IMR-90 (cell line): ENCODE data around the gene TARDBP.

Source experiments
- BHLHE40 ChIP-seq: fragments of 150-350 bp; IDR thresholded peaks from 2 replicates; pipeline ENCODE4 v1.6.1; 2016; ENCODE audit warnings: mild to moderate bottlenecking, low read depth, low read length
- CEBPB ChIP-seq: IDR thresholded peaks from 2 replicates; pipeline ENCODE4 v1.6.1; 2012; ENCODE audit warnings: low read depth, low read length, improper control_type of control experiment
- CTCF ChIP-seq: conservative IDR thresholded peaks from 2 replicates; pipeline ENCODE4 v1.5.1; 2012; ENCODE audit warnings: mild to moderate bottlenecking, low read depth, low read length, improper control_type of control experiment
- FOS ChIP-seq: fragments of 150-350 bp; IDR thresholded peaks from 2 replicates; pipeline ENCODE4 v1.6.1; 2016; ENCODE audit warnings: low read depth, low read length
- MAFK ChIP-seq: IDR thresholded peaks from 2 replicates; pipeline ENCODE4 v1.6.1; 2012; ENCODE audit warnings: low read depth, low read length, improper control_type of control experiment
- NFE2L2 ChIP-seq: fragments of 150-350 bp; IDR thresholded peaks from 2 replicates; pipeline ENCODE4 v1.6.1; 2016; ENCODE audit warnings: low read depth, mild to moderate bottlenecking, low read length
- POLR2A ChIP-seq: IDR thresholded peaks from 2 replicates; pipeline ENCODE4 v1.6.1; 2012; ENCODE audit warnings: mild to moderate bottlenecking, low read depth, low read length
- RAD21 ChIP-seq: IDR thresholded peaks from 2 replicates; pipeline ENCODE4 v1.6.1; 2012; ENCODE audit warnings: low read length, improper control_type of control experiment
- SMC3 ChIP-seq: fragments of 150-350 bp; IDR thresholded peaks from 2 replicates; pipeline ENCODE4 v1.6.1; 2016; ENCODE audit warnings: low read depth, mild to moderate bottlenecking, antibody characterized with exemption, low read length, moderate library complexity
- TF ChIP-seq, protein P1 (sequence below): fragments of 150-350 bp; IDR thresholded peaks from 2 replicates; pipeline ENCODE4 v1.6.1; 2016; ENCODE audit warnings: low read depth, mild to moderate bottlenecking, low read length, moderate library complexity, borderline replicate concordance

DNA sequence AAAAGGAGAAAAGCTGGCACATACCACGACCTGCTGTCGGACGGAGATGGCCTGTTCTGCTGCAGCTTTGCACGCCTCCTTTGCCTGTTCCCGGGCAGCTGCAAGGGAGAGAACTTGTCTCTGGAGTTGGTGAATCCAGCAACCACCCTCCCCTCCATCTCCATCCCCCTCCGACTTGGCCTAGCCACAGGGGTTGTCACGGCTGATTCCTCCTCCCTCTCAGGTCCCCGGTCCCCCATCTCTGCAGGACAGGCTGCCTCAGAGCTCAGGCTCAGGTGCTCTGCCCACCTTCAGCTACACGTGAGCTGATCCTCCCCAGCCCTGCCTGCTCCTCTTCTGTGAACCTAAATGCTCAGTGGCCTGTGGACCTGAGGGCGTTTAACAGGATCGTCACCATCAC is 58.4 kb downstream of the TARDBP start:
- TF ChIP-seq, protein P1, sequence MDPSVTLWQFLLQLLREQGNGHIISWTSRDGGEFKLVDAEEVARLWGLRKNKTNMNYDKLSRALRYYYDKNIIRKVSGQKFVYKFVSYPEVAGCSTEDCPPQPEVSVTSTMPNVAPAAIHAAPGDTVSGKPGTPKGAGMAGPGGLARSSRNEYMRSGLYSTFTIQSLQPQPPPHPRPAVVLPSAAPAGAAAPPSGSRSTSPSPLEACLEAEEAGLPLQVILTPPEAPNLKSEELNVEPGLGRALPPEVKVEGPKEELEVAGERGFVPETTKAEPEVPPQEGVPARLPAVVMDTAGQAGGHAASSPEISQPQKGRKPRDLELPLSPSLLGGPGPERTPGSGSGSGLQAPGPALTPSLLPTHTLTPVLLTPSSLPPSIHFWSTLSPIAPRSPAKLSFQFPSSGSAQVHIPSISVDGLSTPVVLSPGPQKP: no peak
- TF ChIP-seq POLR2A (no peak), CTCF (no peak), RAD21 (no peak), CEBPB (no peak), MAFK (no peak), NFE2L2 (no peak), BHLHE40 (no peak), SMC3 (no peak), FOS (no peak)
